K562 (cell line): ENCODE measurements around the gene MRPL44. TPM values are rescaled to one million over a fixed set of nuclear protein-coding genes. Genes with fewer than 3 reads are reported as not detected.

ENCODE experiments used
- ATAC-seq: fragments of 200-7000 bp; cut with Tn5 transposase; 3 replicates; pipeline ENCODE4 v1.9.1; 2020; ENCODE audit warnings: moderate library complexity
- BruUV-seq: library from RNA; stranded (reverse); fragments of 400-500 nt; replicated peaks from 2 replicates; lab custom pipeline; 2021; lab: Mats Ljungman, UMichigan
- CTCF ChIA-PET: fragments of 300-600 bp; formaldehyde crosslinking; extraction: SDS; loops from one replicate; lab custom pipeline; 2021; ENCODE audit warnings: low intra/inter-chr PET ratio; lab: Yijun Ruan, JAX
- POLR2A ChIA-PET: fragments of 300-600, 350-650 bp; sonication (Branson Sonifier 250); formaldehyde crosslinking; extraction: SDS; loops from one replicate; lab custom pipeline; 2021; ENCODE audit warnings: antibody characterized with exemption, inconsistent platforms; lab: Yijun Ruan, JAX
- DNase-seq, 4 experiments: peaks; one replicate each; pipeline versions ENCODE4 v3.0.0 to v3.0.0-alpha.2; 2011 to 2018; ENCODE audit warnings: low spot score in 3 of 4, mixed read lengths in 3 of 4; ENCODE audit errors: extremely low read depth in 1 of 4
- FAIRE-seq: peaks from 2 replicates; lab custom pipeline; 2011; peaks lifted over from hg19 to GRCh38; lab: Jason Lieb, UNC
- H2AFZ ChIP-seq: 2 replicates; pipeline ENCODE4 v1.6.0; 2011; ENCODE audit warnings: low read depth, low read length, control low read depth, inconsistent platforms
- H3K27ac ChIP-seq: fragments of 200-600 bp; 3 replicates; pipeline ENCODE4 v1.8.0; 2011; ENCODE audit warnings: low read depth, mild to moderate bottlenecking, control low read depth, inconsistent platforms, low read length, moderate library complexity, mixed read lengths; ENCODE audit errors: extremely low read depth
- H3K27me3 ChIP-seq, 2 experiments: fragments of 300-600 bp in 1 of 2; 2 replicates in 1 of 2; 3 replicates in 1 of 2; pipeline versions ENCODE4 v1.6.0 to v1.8.0; 2011; ENCODE audit warnings: inconsistent platforms in 2 of 2, low read length in 2 of 2, mild to moderate bottlenecking in 1 of 2, mixed read lengths in 1 of 2, moderate library complexity in 1 of 2; ENCODE audit not compliant: control insufficient read depth in 2 of 2, insufficient read depth in 2 of 2
- H3K36me3 ChIP-seq: fragments of 300-600 bp; 3 replicates; pipeline ENCODE4 v1.8.0; 2011; ENCODE audit warnings: mild to moderate bottlenecking, low read length, inconsistent platforms; ENCODE audit not compliant: control insufficient read depth, insufficient read depth
- H3K4me1 ChIP-seq, 2 experiments: fragments of 200-600 bp in 1 of 2; replicated peaks in 1 of 2; 2 replicates in 1 of 2; 3 replicates in 1 of 2; pipeline versions ENCODE4 v1.5.1 to v1.8.0; 2011; ENCODE audit warnings: inconsistent platforms in 2 of 2, low read length in 2 of 2, mild to moderate bottlenecking in 1 of 2, mixed read lengths in 1 of 2, moderate library complexity in 1 of 2; ENCODE audit not compliant: control insufficient read depth in 2 of 2, insufficient read depth in 2 of 2
- H3K4me2 ChIP-seq: 2 replicates; pipeline ENCODE4 v1.6.1; 2011; ENCODE audit warnings: low read length, control low read depth, inconsistent platforms, mixed read lengths; ENCODE audit not compliant: insufficient read depth
- H3K4me3 ChIP-seq: fragments of 200-600 bp; sonication (generic), shearing (Covaris generic); 2 replicates; pipeline ENCODE4 v1.5.1; 2016; ENCODE audit warnings: control low read depth, inconsistent platforms
- H3K79me2 ChIP-seq: fragments of 200-600 bp; 3 replicates; pipeline ENCODE4 v1.8.0; 2011; ENCODE audit warnings: low read length, inconsistent platforms; ENCODE audit not compliant: control insufficient read depth, insufficient read depth
- H3K9ac ChIP-seq, 2 experiments: 2 replicates each; pipeline versions ENCODE4 v1.6.0 to v1.6.1; 2011; ENCODE audit warnings: low read depth in 2 of 2, low read length in 2 of 2, control low read depth in 1 of 2, inconsistent platforms in 1 of 2, mild to moderate bottlenecking in 1 of 2, mixed read lengths in 1 of 2; ENCODE audit not compliant: insufficient read depth in 1 of 2
- H3K9me1 ChIP-seq: one replicate; pipeline ENCODE4 v1.6.0; 2011; ENCODE audit warnings: inconsistent platforms, mild to moderate bottlenecking, low read length, moderate library complexity; ENCODE audit not compliant: control insufficient read depth, insufficient read depth
- H3K9me3 ChIP-seq: replicated peaks from 2 replicates; pipeline ENCODE4 v1.5.1; 2011; ENCODE audit warnings: low read depth, low read length, inconsistent platforms; ENCODE audit not compliant: control insufficient read depth, insufficient read depth
- H4K20me1 ChIP-seq: replicated peaks from 2 replicates; pipeline ENCODE4 v1.6.1; 2011; ENCODE audit warnings: low read length, inconsistent platforms, mixed read lengths; ENCODE audit not compliant: control insufficient read depth, insufficient read depth
- CLOCK ChIP-seq: fragments of 250-450 bp; sonication (Bioruptor Pico); IDR thresholded peaks from 2 replicates; pipeline ENCODE4 v1.4.0; 2020; ENCODE audit warnings: mild to moderate bottlenecking, moderate library complexity, borderline replicate concordance
- ETV1 ChIP-seq: fragments of 450-650 bp; conservative IDR thresholded peaks from 2 replicates; pipeline ENCODE4 v1.6.1; 2016; ENCODE audit warnings: missing genetic modification characterization, control low read depth, low read depth, missing compliant biosample characterization
- GABPB2 ChIP-seq: fragments of 250-450 bp; sonication (Bioruptor Pico); conservative IDR thresholded peaks from 2 replicates; pipeline ENCODE4 v1.5.1; 2021; ENCODE audit warnings: mild to moderate bottlenecking
- NBN ChIP-seq: fragments of 450-650 bp; IDR thresholded peaks from 2 replicates; pipeline ENCODE4 v1.6.1; 2016; ENCODE audit warnings: low read depth, mild to moderate bottlenecking
- RAD51 ChIP-seq: fragments of 450-650 bp; IDR thresholded peaks from 2 replicates; pipeline ENCODE4 v1.7.1; 2016; ENCODE audit warnings: low read depth, mild to moderate bottlenecking, borderline replicate concordance
- ZBTB40 ChIP-seq, 2 experiments: fragments of 450-650 bp in 1 of 2; sonication (generic) in 1 of 2; formaldehyde crosslinking in 1 of 2; IDR thresholded peaks; 2 replicates each; pipeline versions ENCODE4 v1.7.1 to v1.9.0; 2016 to 2022; ENCODE audit warnings: inconsistent platforms in 1 of 2, mild to moderate bottlenecking in 1 of 2, missing genetic modification reagents in 1 of 2
- ZNF212 ChIP-seq: fragments of 450-650 bp; formaldehyde crosslinking; IDR thresholded peaks from 2 replicates; pipeline ENCODE4 v1.4.0; 2020; ENCODE audit warnings: mild to moderate bottlenecking
- ZNF695 ChIP-seq: fragments of 450-650 bp; formaldehyde crosslinking; IDR thresholded peaks from 2 replicates; pipeline ENCODE4 v1.4.0; 2020; ENCODE audit warnings: mild to moderate bottlenecking, moderate library complexity
- WGBS: fragments of 100-300 bp; shearing (Covaris generic); methylation state at CpG from one replicate; pipeline ENCODE4 v1.1.6; 2016; ENCODE audit warnings: low coverage, mixed read lengths; ENCODE audit not compliant: insufficient coverage; ENCODE audit errors: missing lambda C conversion rate; 5-methylcytosine and 5-hydroxymethylcytosine counted together
- in situ Hi-C: fragments of 300-500 bp; cut with MboI; formaldehyde crosslinking; loops from 4 replicates; pipeline ENCODE4 v1.15.0; 2018; ENCODE audit warnings: inconsistent platforms, mixed read lengths
- intact Hi-C: fragments of 100-400 bp; cut with micrococcal nuclease; formaldehyde crosslinking; loops from 2 replicates; pipeline ENCODE4 v1.14.2; 2022
- polyA plus RNA-seq, 8 experiments: library from polyadenylated mRNA; depleted of rRNA in 4 of 8; stranded (reverse) in 5 of 8; unstranded in 3 of 8; fragments of >200 nt; fragmentation: Nextera tagmentation in 2 of 8; fragmentation: Illumina TruSeq in 1 of 8; extraction: Ambion mirVana in 2 of 8; extraction: Trizol in 1 of 8; gene quantifications; 2 replicates each; pipeline versions ENCODE4 v1.2.1 to v1.2.3, GENCODE V29; 2011 to 2014; ENCODE audit warnings: inconsistent platforms in 1 of 8, missing spikeins in 1 of 8
- total RNA-seq, 7 experiments: library from RNA; depleted of rRNA in 6 of 7; stranded (reverse); fragments of >200 nt in 6 of 7; fragmentation: Illumina TruSeq in 2 of 7; extraction: Trizol in 2 of 7; gene quantifications; 2 replicates each; pipeline versions ENCODE4 v1.2.1 to v1.2.3, GENCODE V29; 2011 to 2021; ENCODE audit warnings: low replicate concordance in 1 of 7

Gene MRPL44
- total and polyA plus RNA-seq, 9 of the 15 experiments (the other 6 are each of a cell fraction or from before 2014, with no cell fraction given), result 10.4 to 26.0 (median 20.2) TPM

GRCh38 chr2:223979730-223980396 is 22.6 kb downstream of the MRPL44 start:
- ATAC-seq (no peak), FAIRE-seq (no peak), DNase-seq (no peak)
- H3K27ac ChIP-seq, result no peak overlapping the region
- no peaks in the 10 kb centered on the region for H4K20me1 ChIP-seq
- ChIA-PET POLR2A (no interaction called here), CTCF (interaction anchor here (0.6 to 0.7 kb wide), 2 partner anchors 10 to 408 kb away, joined by 3 read pairs; no protein-coding TSS in a partner anchor)
- H3K4me3 ChIP-seq, result no peak overlapping the region
- H3K4me2 ChIP-seq, result no peak overlapping the region
- H3K9me1 ChIP-seq, result no peaks in the 10 kb centered on the region
- H3K27me3 ChIP-seq, result peaks cover 0 to 19% of the 10 kb centered on the region in 2 experiments; a peak in 3 of 5 replicates
- no peak overlapping the region for H3K9ac ChIP-seq
- no peaks in the 10 kb centered on the region for H3K36me3 ChIP-seq
- intact Hi-C loops, result loop anchor here (10.0 kb wide), 2 partner anchors 375 to 1025 kb away; no protein-coding TSS in a partner anchor
- WGBS, result 14% methylated on average over 2 of the region's 2 CpGs
- no peaks in the 10 kb centered on the region for H3K79me2 ChIP-seq
- in situ Hi-C loops, result no loop called here
- BruUV-seq, result no TSS peak
- no peaks in the 10 kb centered on the region for H3K4me1 ChIP-seq
- H2AFZ ChIP-seq, result no peak overlapping the region
- H3K9me3 ChIP-seq, result no peaks in the 10 kb centered on the region
- TF ChIP-seq CLOCK (CRISPR knock-in tag) (no peak), ZNF212 (CRISPR knock-in tag) (no peak), RAD51 (peak; percentile 17; the same call in 1 of the 2 replicates), ETV1 (no peak), NBN (no peak), GABPB2 (CRISPR knock-in tag) (no peak), ZBTB40 (IDR thresholded peaks at IDR 0.05) (peak; percentile 89), ZBTB40 (CRISPR knock-in tag; IDR thresholded peaks at IDR 0.05) (peak; percentile 66; the same call in 1 of the 2 replicates), ZNF695 (no peak)
